Subcutaneous abdominal adipose tissue (tissue), 5 donors: ENCODE measurements around the gene SEMA6B.
A peak's percentile ranks its signal among the peaks of the same experiment; 100 is the strongest.
"Not testable (repeated sequence)": the region's sequence is repeated elsewhere in the genome, so short reads cannot be mapped to it uniquely, and the experiment has no call there.

Experiments
- H3K27ac ChIP-seq: one replicate; pipeline ENCODE4 v1.7.0; 2013; ENCODE audit warnings: low read depth, mild to moderate bottlenecking, inconsistent platforms, low read length, moderate library complexity
- H3K27me3 ChIP-seq, 5 donors: one replicate each; pipeline ENCODE4 v1.7.0; 2013; ENCODE audit warnings: low read length in 5 of 5, inconsistent platforms in 1 of 5; ENCODE audit not compliant: control insufficient read depth in 5 of 5, insufficient read depth in 4 of 5
- H3K36me3 ChIP-seq, 5 donors: one replicate each; pipeline ENCODE4 v1.7.0; 2013; ENCODE audit warnings: low read length in 5 of 5; ENCODE audit not compliant: control insufficient read depth in 5 of 5, insufficient read depth in 5 of 5
- H3K4me1 ChIP-seq, 5 donors: one replicate each; pipeline ENCODE4 v1.7.0; 2013; ENCODE audit warnings: low read length in 5 of 5, mild to moderate bottlenecking in 3 of 5, moderate library complexity in 1 of 5; ENCODE audit not compliant: control insufficient read depth in 5 of 5, insufficient read depth in 5 of 5
- H3K4me3 ChIP-seq, 5 donors: one replicate each; pipeline ENCODE4 v1.7.0; 2013; ENCODE audit warnings: low read length in 5 of 5, low read depth in 1 of 5
- H3K9ac ChIP-seq, 5 donors: one replicate each; pipeline ENCODE4 v1.7.0; 2013; ENCODE audit warnings: low read length in 5 of 5, mild to moderate bottlenecking in 4 of 5, moderate library complexity in 3 of 5
- H3K9me3 ChIP-seq, 5 donors: one replicate each; pipeline ENCODE4 v1.7.0; 2013; ENCODE audit warnings: low read length in 5 of 5; ENCODE audit not compliant: control insufficient read depth in 5 of 5
- donor health status: healthy.
- donor health status: healthy.
- donor health status: healthy.
- donor health status: healthy.
- donor health status: healthy.

The SEMA6B gene

DNA sequence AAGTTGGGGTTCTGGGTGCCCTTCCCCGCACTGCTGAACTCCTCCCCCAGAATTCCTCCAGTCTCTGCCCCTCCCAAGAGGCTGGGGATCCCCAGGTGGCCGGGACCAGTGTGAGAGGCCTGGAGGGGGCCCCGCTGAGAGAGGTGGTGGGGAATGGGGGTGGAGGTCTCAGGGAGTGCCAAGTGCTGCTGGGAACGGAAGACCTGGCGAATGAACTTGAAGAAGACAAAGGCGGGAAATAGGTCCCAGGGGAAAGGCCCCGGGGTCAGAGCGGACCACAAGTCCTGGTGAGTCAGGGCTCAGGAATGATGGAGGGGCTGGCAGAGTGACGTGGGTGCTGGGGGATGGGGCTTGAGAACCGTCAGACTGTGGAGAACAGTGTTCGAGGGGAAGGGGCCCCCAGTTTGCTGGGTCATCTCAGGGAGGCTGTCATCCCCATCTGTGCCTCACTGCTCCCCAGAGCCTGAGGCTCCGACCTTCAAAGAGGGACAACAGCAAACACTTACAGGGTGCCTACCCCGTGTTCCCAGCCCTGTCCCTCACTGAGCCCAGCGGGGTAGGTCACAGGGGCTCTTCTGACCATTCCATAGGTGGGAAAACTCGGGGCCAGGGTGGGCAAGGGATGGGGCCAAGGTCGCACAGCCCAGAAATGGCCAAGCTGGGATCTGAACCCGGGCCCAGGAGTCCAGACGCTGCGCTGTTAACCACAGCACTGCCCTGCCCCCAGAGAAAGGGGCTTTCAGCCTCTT lies 16.0 kb upstream of the SEMA6B start:
- H3K4me3 ChIP-seq, result peak overlapping the region in 1 of 5 donors; percentile 10
- H3K9ac ChIP-seq, result peak overlapping the region in 3 of 5 donors; percentile 40 to 52 (median 48)
- H3K27ac ChIP-seq, result peak overlapping the region; percentile 82
- H3K4me1 ChIP-seq, result peaks cover 0 to 39% (median 0%) of the 10 kb centered on the region in 5 donors
- H3K9me3 ChIP-seq, result no peaks in the 10 kb centered on the region
- no peaks in the 10 kb centered on the region for H3K36me3 ChIP-seq
- H3K27me3 ChIP-seq, result peaks cover 18 to 49% (median 42%) of the 10 kb centered on the region in 5 donors

DNA sequence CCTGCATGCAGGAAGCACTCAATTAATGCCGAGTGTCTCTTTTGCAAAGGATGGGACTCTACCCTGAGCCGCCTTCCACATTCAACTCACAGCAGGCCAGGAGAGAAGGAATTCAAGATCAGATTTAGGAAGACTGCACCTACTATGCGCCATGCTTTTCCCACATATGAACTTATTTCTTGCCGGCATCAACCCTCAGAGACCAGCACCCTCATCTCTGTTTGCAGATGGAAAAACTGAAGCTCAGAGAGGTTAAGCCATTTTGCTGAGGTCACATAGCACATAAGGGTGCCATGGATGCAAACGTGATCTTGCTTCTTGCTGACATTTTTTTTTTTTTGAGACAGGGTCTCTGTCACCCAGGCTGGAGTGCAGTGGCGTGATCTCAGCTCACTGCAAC lies 14.2 kb upstream of the SEMA6B start:
- H3K9me3 ChIP-seq, result no peaks in the 10 kb centered on the region
- no peak overlapping the region for H3K4me3 ChIP-seq
- H3K27me3 ChIP-seq, result peaks cover 9 to 33% (median 25%) of the 10 kb centered on the region in 5 donors
- no peak overlapping the region for H3K9ac ChIP-seq
- H3K36me3 ChIP-seq, result no peaks in the 10 kb centered on the region
- no peak overlapping the region for H3K27ac ChIP-seq
- H3K4me1 ChIP-seq, result peaks cover 0 to 30% (median 0%) of the 10 kb centered on the region in 5 donors

- H3K9me3 ChIP-seq, result no peaks in the 10 kb centered on the region
- peaks cover 12 to 24% (median 17%) of the 10 kb centered on the region in 5 donors for H3K27me3 ChIP-seq
Measured at GRCh38 chr19:4571305-4571917, 11.9 kb upstream of the SEMA6B start.

DNA sequence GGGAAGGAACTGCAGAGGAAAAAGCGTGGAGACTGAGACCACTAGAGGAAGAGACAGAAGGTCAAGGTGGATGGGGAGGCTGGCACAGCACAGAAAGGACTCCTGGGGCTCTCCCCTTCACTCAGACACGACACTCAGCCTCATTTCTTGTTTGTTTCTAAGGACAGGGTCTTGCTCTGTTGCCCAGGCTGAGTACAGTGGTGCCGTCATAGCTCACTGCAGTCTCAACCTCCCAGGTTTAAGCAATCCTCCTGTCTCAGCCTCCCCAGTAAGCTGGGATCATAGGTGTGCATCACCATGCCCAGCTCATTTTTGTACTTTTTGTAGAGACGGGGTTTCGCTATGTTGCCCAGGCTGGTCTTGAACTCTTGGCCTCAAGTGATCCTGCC lies 11.4 kb upstream of the SEMA6B start:
- Histone ChIP-seq H3K36me3 (no peaks in the 10 kb centered on the region), H3K27ac (no peak overlapping the region), H3K4me1 (peaks cover 0 to 34% (median 0%) of the 10 kb centered on the region in 5 donors), H3K9ac (no peak overlapping the region), H3K4me3 (no peak overlapping the region), H3K27me3 (peaks cover 12 to 23% (median 20%) of the 10 kb centered on the region in 5 donors), H3K9me3 (no peaks in the 10 kb centered on the region)

More at GRCh38 chr19:4571305-4571917, 11.9 kb upstream of the SEMA6B start:
- H3K27ac ChIP-seq, result no peak overlapping the region
- no peak overlapping the region for H3K9ac ChIP-seq
- no peak overlapping the region for H3K4me3 ChIP-seq
- H3K4me1 ChIP-seq, result peaks cover 0 to 39% (median 0%) of the 10 kb centered on the region in 5 donors
- no peaks in the 10 kb centered on the region for H3K36me3 ChIP-seq

- Histone ChIP-seq H3K4me1 (peaks cover 0 to 29% (median 0%) of the 10 kb centered on the region in 5 donors), H3K9ac (no peak overlapping the region), H3K27ac (no peak overlapping the region), H3K9me3 (no peaks in the 10 kb centered on the region), H3K36me3 (no peaks in the 10 kb centered on the region), H3K4me3 (no peak overlapping the region), H3K27me3 (peaks cover 8 to 18% (median 17%) of the 10 kb centered on the region in 5 donors)
Measured at GRCh38 chr19:4570402-4570801, 10.9 kb upstream of the SEMA6B start.

GRCh38 chr19:4568886-4569285 lies 9.4 kb upstream of the SEMA6B start:
- Histone ChIP-seq H3K27ac (no peak overlapping the region), H3K4me1 (peaks cover 0 to 17% (median 0%) of the 10 kb centered on the region in 5 donors), H3K36me3 (no peaks in the 10 kb centered on the region), H3K4me3 (no peak overlapping the region), H3K27me3 (peaks cover 4 to 17% (median 11%) of the 10 kb centered on the region in 5 donors), H3K9ac (no peak overlapping the region), H3K9me3 (no peaks in the 10 kb centered on the region)

GRCh38 chr19:4567584-4568071 lies 8.1 kb upstream of the SEMA6B start:
- Histone ChIP-seq H3K9me3 (no peaks in the 10 kb centered on the region), H3K9ac (peak overlapping the region in 1 of 5 donors; percentile 23), H3K27ac (no peak overlapping the region), H3K27me3 (peaks cover 0 to 17% (median 9%) of the 10 kb centered on the region in 5 donors), H3K4me1 (peaks cover 0 to 12% (median 0%) of the 10 kb centered on the region in 5 donors), H3K36me3 (no peaks in the 10 kb centered on the region), H3K4me3 (no peak overlapping the region)

GRCh38 chr19:4566402-4567051 lies 7.0 kb upstream of the SEMA6B start:
- H3K27ac ChIP-seq, result no peak overlapping the region

GRCh38 chr19:4563562-4563961 lies 4.1 kb upstream of the SEMA6B start:
- Histone ChIP-seq H3K4me1 (peaks cover 0 to 14% (median 0%) of the 10 kb centered on the region in 5 donors), H3K27me3 (peaks cover 0 to 11% (median 6%) of the 10 kb centered on the region in 5 donors)
- not testable (repeated sequence) for H3K27ac ChIP-seq, H3K9ac ChIP-seq, H3K36me3 ChIP-seq, H3K4me3 ChIP-seq, H3K9me3 ChIP-seq

More at GRCh38 chr19:4566402-4567051, 7.0 kb upstream of the SEMA6B start:
- H3K36me3 ChIP-seq, result no peaks in the 10 kb centered on the region
- H3K9ac ChIP-seq, result no peak overlapping the region
- H3K4me1 ChIP-seq, result peaks cover 0 to 10% (median 0%) of the 10 kb centered on the region in 5 donors
- H3K9me3 ChIP-seq, result no peaks in the 10 kb centered on the region
- peaks cover 0 to 17% (median 6%) of the 10 kb centered on the region in 5 donors for H3K27me3 ChIP-seq
- H3K4me3 ChIP-seq, result no peak overlapping the region
